ENCODE data around the gene ATG13. TPM values are rescaled to one million over a fixed set of nuclear protein-coding genes. Genes with fewer than 3 reads are reported as not detected.

The ATG13 gene
- total and polyA plus RNA-seq, 8 donors, result 27.5 to 59.6 (median 40.5) TPM

- no peaks in the 10 kb centered on the region for H3K9me3 ChIP-seq
- intact Hi-C loops (cut with DNase I), result no loop called here
- no peaks in the 10 kb centered on the region for H3K27me3 ChIP-seq
- H3K36me3 ChIP-seq, result peaks cover 0 to 7% (median 4%) of the 10 kb centered on the region in 3 donors
- ATAC-seq (peak in 2 of 4 donors; percentile 20 to 44), FAIRE-seq (no peak), DNase-seq (no peak)
- 84 to 88% methylated on average over 15 of the region's 15 CpGs for WGBS, 2 donors
- no peak for TF ChIP-seq CTCF (IDR thresholded peaks at IDR 0.05)
- no peak overlapping the region for H3K4me3 ChIP-seq
- no peak overlapping the region for H3K27ac ChIP-seq
- H3K4me1 ChIP-seq, result no peaks in the 10 kb centered on the region
These were observed 69.8 kb downstream of the ATG13 start for GRCh38 chr11:46686886-46687795.

- Histone ChIP-seq H3K27ac (no peak overlapping the region), H3K4me3 (no peak overlapping the region), H3K9me3 (no peaks in the 10 kb centered on the region), H3K27me3 (no peaks in the 10 kb centered on the region), H3K4me1 (no peaks in the 10 kb centered on the region), H3K36me3 (peaks cover 0 to 34% (median 14%) of the 10 kb centered on the region in 3 donors)
- DNase-seq (peak in 1 of 6 donors; percentile 1), FAIRE-seq (no peak), ATAC-seq (no peak)
- no peak for TF ChIP-seq CTCF (IDR thresholded peaks at IDR 0.05)
- WGBS, 2 donors, result 92 to 94% methylated on average over 1 of the region's 1 CpG
- intact Hi-C loops (cut with DNase I), result no loop called here
These were observed 73.3 kb downstream of the ATG13 start for GRCh38 chr11:46690702-46691101.

GRCh38 chr11:46692450-46692849 is 75.1 kb downstream of the ATG13 start:
- FAIRE-seq (no peak), ATAC-seq (no peak), DNase-seq (peak in 1 of 6 donors; percentile 10)
- no peak for TF ChIP-seq CTCF (IDR thresholded peaks at IDR 0.05)
- H3K36me3 ChIP-seq, result peaks cover 0 to 32% (median 15%) of the 10 kb centered on the region in 3 donors
- intact Hi-C loops (cut with DNase I), result no loop called here
- H3K4me1 ChIP-seq, result no peaks in the 10 kb centered on the region
- 95 to 97% methylated on average over 4 of the region's 4 CpGs for WGBS, 2 donors
- no peaks in the 10 kb centered on the region for H3K9me3 ChIP-seq
- no peak overlapping the region for H3K27ac ChIP-seq
- H3K4me3 ChIP-seq, result no peak overlapping the region
- no peaks in the 10 kb centered on the region for H3K27me3 ChIP-seq

- Histone ChIP-seq H3K4me3 (no peak overlapping the region), H3K9me3 (no peaks in the 10 kb centered on the region), H3K27ac (no peak overlapping the region), H3K27me3 (no peaks in the 10 kb centered on the region), H3K4me1 (peaks cover 0 to 4% (median 0%) of the 10 kb centered on the region in 3 donors), H3K36me3 (peaks cover 0 to 32% (median 15%) of the 10 kb centered on the region in 3 donors)
- intact Hi-C loops (cut with DNase I), result no loop called here
- FAIRE-seq (no peak), DNase-seq (no peak), ATAC-seq (no peak)
- 82 to 88% methylated on average over 2 of the region's 2 CpGs for WGBS, 2 donors
- TF ChIP-seq CTCF (IDR thresholded peaks at IDR 0.05), result no peak
These were observed 76.3 kb downstream of the ATG13 start for GRCh38 chr11:46693597-46694012.

GRCh38 chr11:46694072-46694471 is 76.7 kb downstream of the ATG13 start:
- WGBS, 2 donors, result 93 to 94% methylated on average over 6 of the region's 6 CpGs
- no peak for TF ChIP-seq CTCF (IDR thresholded peaks at IDR 0.05)
- Histone ChIP-seq H3K36me3 (peaks cover 0 to 32% (median 15%) of the 10 kb centered on the region in 3 donors), H3K9me3 (no peaks in the 10 kb centered on the region), H3K27me3 (no peaks in the 10 kb centered on the region), H3K4me3 (no peak overlapping the region), H3K4me1 (peaks cover 0 to 8% (median 0%) of the 10 kb centered on the region in 3 donors), H3K27ac (no peak overlapping the region)
- FAIRE-seq (no peak), ATAC-seq (no peak), DNase-seq (no peak)
- intact Hi-C loops (cut with DNase I), result no loop called here
